ENCODE results near the gene KHK. TPM values are rescaled to one million over a fixed set of nuclear protein-coding genes. Genes with fewer than 3 reads are reported as not detected.

Gene KHK
- total RNA-seq, 1 donor from 2014 or later, result 1.2 TPM

GRCh38 chr2:27054721-27055120 is 31.9 kb upstream of the KHK start:
- H3K27ac Mint-ChIP-seq (ENCODE audit: unreplicated experiment), result no peak overlapping the region
- DNase-seq (ENCODE audit: low spot score), result no peak
- peaks cover 7% of the 10 kb centered on the region for H3K4me1 Mint-ChIP-seq (ENCODE audit: low read depth)
- H3K36me3 Mint-ChIP-seq (ENCODE audit: low read depth), result peaks cover 7% of the 10 kb centered on the region
- H3K4me3 Mint-ChIP-seq (ENCODE audit: unreplicated experiment), result no peak overlapping the region
- TF ChIP-seq CTCF (IDR thresholded peaks at IDR 0.05), result no peak
- no peaks in the 10 kb centered on the region for H3K27me3 Mint-ChIP-seq (ENCODE audit: low read depth)
- no peaks in the 10 kb centered on the region for H3K9me3 Mint-ChIP-seq (ENCODE audit: low read depth)

DNA sequence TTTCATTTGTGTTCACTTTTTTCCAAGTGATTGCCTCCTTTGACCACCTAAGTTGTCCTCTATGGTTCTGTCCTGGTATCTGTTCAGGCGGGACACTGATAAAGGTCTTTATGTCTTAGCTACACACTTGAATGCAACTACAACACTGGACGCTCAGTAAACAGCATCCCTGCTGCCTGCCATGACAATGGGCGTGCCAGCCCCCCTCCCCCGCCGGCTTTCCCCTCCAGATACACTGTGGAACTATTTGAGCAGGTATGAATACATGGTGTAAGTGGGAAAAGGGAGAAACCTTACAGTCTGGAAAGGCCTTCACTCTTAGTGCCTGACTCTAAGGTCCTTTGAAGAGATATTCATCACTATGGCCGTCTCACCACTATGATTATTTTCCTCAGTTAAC is 29.4 kb upstream of the KHK start:
- no peak for TF ChIP-seq CTCF (IDR thresholded peaks at IDR 0.05)
- peaks cover 4% of the 10 kb centered on the region for H3K4me1 Mint-ChIP-seq (ENCODE audit: low read depth)
- H3K27me3 Mint-ChIP-seq (ENCODE audit: low read depth), result no peaks in the 10 kb centered on the region
- DNase-seq (ENCODE audit: low spot score), result no peak
- no peak overlapping the region for H3K27ac Mint-ChIP-seq (ENCODE audit: unreplicated experiment)
- peaks cover 7% of the 10 kb centered on the region for H3K36me3 Mint-ChIP-seq (ENCODE audit: low read depth)
- no peaks in the 10 kb centered on the region for H3K9me3 Mint-ChIP-seq (ENCODE audit: low read depth)
- no peak overlapping the region for H3K4me3 Mint-ChIP-seq (ENCODE audit: unreplicated experiment)

GRCh38 chr2:27058210-27058609 is 28.4 kb upstream of the KHK start:
- H3K4me1 Mint-ChIP-seq (ENCODE audit: low read depth), result no peaks in the 10 kb centered on the region
- peaks cover 13% of the 10 kb centered on the region for H3K36me3 Mint-ChIP-seq (ENCODE audit: low read depth)
- no peaks in the 10 kb centered on the region for H3K9me3 Mint-ChIP-seq (ENCODE audit: low read depth)
- DNase-seq (ENCODE audit: low spot score), result no peak
- no peak overlapping the region for H3K4me3 Mint-ChIP-seq (ENCODE audit: unreplicated experiment)
- H3K27me3 Mint-ChIP-seq (ENCODE audit: low read depth), result no peaks in the 10 kb centered on the region
- no peak overlapping the region for H3K27ac Mint-ChIP-seq (ENCODE audit: unreplicated experiment)
- TF ChIP-seq CTCF (IDR thresholded peaks at IDR 0.05), result no peak

- Mint-ChIP-seq H3K27ac (ENCODE audit: unreplicated experiment) (peak overlapping the region; percentile 22), H3K4me3 (ENCODE audit: unreplicated experiment) (no peak overlapping the region), H3K27me3 (ENCODE audit: low read depth) (no peaks in the 10 kb centered on the region), H3K9me3 (ENCODE audit: low read depth) (no peaks in the 10 kb centered on the region), H3K36me3 (ENCODE audit: low read depth) (peaks cover 13% of the 10 kb centered on the region), H3K4me1 (ENCODE audit: low read depth) (peaks cover 4% of the 10 kb centered on the region)
- DNase-seq (ENCODE audit: low spot score), result no peak
- no peak for TF ChIP-seq CTCF (IDR thresholded peaks at IDR 0.05)
Measured at GRCh38 chr2:27059141-27059820, 27.3 kb upstream of the KHK start.

DNA sequence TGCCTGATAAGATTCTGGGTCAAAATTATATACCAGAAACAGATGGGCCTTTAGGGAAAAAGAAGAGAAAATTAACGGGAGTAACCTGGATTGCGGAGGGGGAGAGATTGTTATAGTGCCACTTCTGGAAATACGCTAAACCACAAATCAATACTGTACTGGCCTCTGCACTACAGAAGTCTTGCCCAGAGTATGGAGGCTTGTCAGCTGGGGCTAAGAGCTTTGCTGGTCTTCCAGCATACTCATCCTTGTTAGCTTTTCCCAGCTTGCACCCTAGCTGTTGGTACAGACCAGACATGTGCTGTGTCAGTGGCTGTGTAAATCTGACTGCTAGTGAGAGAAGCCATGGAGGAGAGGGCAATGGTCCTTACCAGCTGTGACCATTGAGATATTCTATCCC is 26.2 kb upstream of the KHK start:
- Mint-ChIP-seq H3K27me3 (ENCODE audit: low read depth) (no peaks in the 10 kb centered on the region), H3K36me3 (ENCODE audit: low read depth) (peaks cover 13% of the 10 kb centered on the region), H3K4me1 (ENCODE audit: low read depth) (peaks cover 5% of the 10 kb centered on the region), H3K4me3 (ENCODE audit: unreplicated experiment) (no peak overlapping the region), H3K27ac (ENCODE audit: unreplicated experiment) (no peak overlapping the region), H3K9me3 (ENCODE audit: low read depth) (no peaks in the 10 kb centered on the region)
- DNase-seq (ENCODE audit: low spot score), result no peak
- no peak for TF ChIP-seq CTCF (IDR thresholded peaks at IDR 0.05)

Measured in chondrocyte (in vitro differentiated cells).